ENCODE data around the gene SPHK2.
"Not testable (repeated sequence)": the region's sequence is repeated elsewhere in the genome, so short reads cannot be mapped to it uniquely, and the experiment has no call there.

The SPHK2 gene

GRCh38 chr19:48618916-48619691, at the start of gene SPHK2, which contains the start of gene RPL18:
Gene SPHK2, plus strand, starts transcription at chr19:48619506. Its CDS starts 1,009 bp downstream, at chr19:48620515.
Gene RPL18, minus strand, starts transcription at chr19:48619178. Its CDS starts 35 bp downstream, at chr19:48619143.
- DNase-seq, result peak; percentile 92 to 100 (median 99)

- DNase-seq, result no peak
Measured at GRCh38 chr19:48569814-48570213, 49.5 kb upstream of the SPHK2 start.

- DNase-seq, result no peak
Measured at GRCh38 chr19:48571378-48572162, 47.7 kb upstream of the SPHK2 start.

GRCh38 chr19:48573163-48573505, 46.2 kb upstream of the SPHK2 start:
- no peak for DNase-seq

GRCh38 chr19:48575931-48576622, 43.2 kb upstream of the SPHK2 start:
- DNase-seq, result no peak

- not testable (repeated sequence) for DNase-seq
Measured at GRCh38 chr19:48577908-48578307, 41.4 kb upstream of the SPHK2 start.

GRCh38 chr19:48578891-48579290, 40.4 kb upstream of the SPHK2 start:
- no peak for DNase-seq

- DNase-seq, result no peak
Measured at GRCh38 chr19:48582168-48582567, 37.1 kb upstream of the SPHK2 start.

- DNase-seq, result no peak
Measured at GRCh38 chr19:48587387-48587786, 31.9 kb upstream of the SPHK2 start.

GRCh38 chr19:48588670-48589401, 30.5 kb upstream of the SPHK2 start:
- peak in 54 of 56 donors; percentile 6 to 93 (median 64) for DNase-seq

GRCh38 chr19:48591021-48591420, 28.3 kb upstream of the SPHK2 start:
- DNase-seq, result no peak

- no peak for DNase-seq
Measured at GRCh38 chr19:48595171-48595570, 24.1 kb upstream of the SPHK2 start.

- DNase-seq, result no peak
Measured at GRCh38 chr19:48595833-48596232, 23.5 kb upstream of the SPHK2 start.

- no peak for DNase-seq
Measured at GRCh38 chr19:48596237-48596636, 23.1 kb upstream of the SPHK2 start.

- no peak for DNase-seq
Measured at GRCh38 chr19:48596679-48597465, 22.4 kb upstream of the SPHK2 start.

- no peak for DNase-seq
Measured at GRCh38 chr19:48598996-48599700, 20.2 kb upstream of the SPHK2 start.

GRCh38 chr19:48600679-48601417, 18.5 kb upstream of the SPHK2 start:
- DNase-seq, result no peak

GRCh38 chr19:48603001-48603400, 16.3 kb upstream of the SPHK2 start:
- no peak for DNase-seq

GRCh38 chr19:48603449-48603848, 15.9 kb upstream of the SPHK2 start:
- no peak for DNase-seq
